ENCODE measurements around the gene RAC3. TPM values are rescaled to one million over a fixed set of nuclear protein-coding genes. Genes with fewer than 3 reads are reported as not detected.

The RAC3 gene
- total RNA-seq, 2 donors from 2014 or later: 41.8 to 93.9 TPM

- Histone ChIP-seq H3K9me3 (no peaks in the 10 kb centered on the region), H3K27ac (no peak overlapping the region), H3K4me3 (no peak overlapping the region), H3K36me3 (peaks cover 10 to 11% of the 10 kb centered on the region in 2 donors), H3K4me1 (replicated peaks) (no peaks in the 10 kb centered on the region), H3K27me3 (replicated peaks; ENCODE audit: insufficient read depth) (no peaks in the 10 kb centered on the region)
- DNase-seq (ENCODE audit: low spot score): no peak
- no peak for TF ChIP-seq POLR2AphosphoS5 (IDR thresholded peaks at IDR 0.05)
- no peak for TF ChIP-seq CTCF (IDR thresholded peaks at IDR 0.05)
- no peak for TF ChIP-seq POLR2A (IDR thresholded peaks at IDR 0.05)
- intact Hi-C loops (cut with DNase I): no loop called here
- WGBS: 83% methylated on average over 25 of the region's 25 CpGs
Measured at GRCh38 chr17:82076018-82076784, 44.7 kb downstream of the RAC3 start.

GRCh38 chr17:82076785-82077591, 45.5 kb downstream of the RAC3 start:
- intact Hi-C loops (cut with DNase I): no loop called here
- Histone ChIP-seq H3K9me3 (no peaks in the 10 kb centered on the region), H3K4me1 (replicated peaks) (no peaks in the 10 kb centered on the region), H3K36me3 (peaks cover 16 to 17% of the 10 kb centered on the region in 2 donors), H3K27me3 (replicated peaks; ENCODE audit: insufficient read depth) (no peaks in the 10 kb centered on the region), H3K27ac (no peak overlapping the region), H3K4me3 (no peak overlapping the region)
- DNase-seq (ENCODE audit: low spot score): no peak
- TF ChIP-seq POLR2AphosphoS5 (IDR thresholded peaks at IDR 0.05): no peak
- TF ChIP-seq POLR2A (IDR thresholded peaks at IDR 0.05): no peak
- TF ChIP-seq CTCF (IDR thresholded peaks at IDR 0.05): no peak
- 69% methylated on average over 14 of the region's 21 CpGs for WGBS

GRCh38 chr17:82077617-82078358, 46.3 kb downstream of the RAC3 start:
- no peaks in the 10 kb centered on the region for H3K9me3 ChIP-seq
- TF ChIP-seq POLR2A (IDR thresholded peaks at IDR 0.05) (no peak), CTCF (IDR thresholded peaks at IDR 0.05) (no peak), POLR2AphosphoS5 (IDR thresholded peaks at IDR 0.05) (no peak)
- H3K4me3 ChIP-seq: no peak overlapping the region
- DNase-seq (ENCODE audit: low spot score): no peak
- intact Hi-C loops (cut with DNase I): no loop called here
- no peaks in the 10 kb centered on the region for H3K4me1 ChIP-seq (replicated peaks)
- 70% methylated on average over 28 of the region's 28 CpGs for WGBS
- H3K36me3 ChIP-seq: peaks cover 24 to 25% of the 10 kb centered on the region in 2 donors
- H3K27ac ChIP-seq: no peak overlapping the region
- no peaks in the 10 kb centered on the region for H3K27me3 ChIP-seq (replicated peaks; ENCODE audit: insufficient read depth)

GRCh38 chr17:82078433-82078832, 47.0 kb downstream of the RAC3 start:
- peaks cover 30 to 31% of the 10 kb centered on the region in 2 donors for H3K36me3 ChIP-seq
- no peak for DNase-seq (ENCODE audit: low spot score)
- no peaks in the 10 kb centered on the region for H3K27me3 ChIP-seq (replicated peaks; ENCODE audit: insufficient read depth)
- H3K4me3 ChIP-seq: no peak overlapping the region
- no peaks in the 10 kb centered on the region for H3K4me1 ChIP-seq (replicated peaks)
- no peak overlapping the region for H3K27ac ChIP-seq
- intact Hi-C loops (cut with DNase I): no loop called here
- TF ChIP-seq POLR2AphosphoS5 (IDR thresholded peaks at IDR 0.05): no peak
- no peak for TF ChIP-seq POLR2A (IDR thresholded peaks at IDR 0.05)
- no peak for TF ChIP-seq CTCF (IDR thresholded peaks at IDR 0.05)
- WGBS: 89% methylated on average over 9 of the region's 18 CpGs
- no peaks in the 10 kb centered on the region for H3K9me3 ChIP-seq
